Activated T-cell treated with anti-CD3 and anti-CD28 coated beads, Interleukin-2, amount 50 U/mL, for 1 hour (primary cell): Measurements from ENCODE around the gene MTUS2.
"Not testable (repeated sequence)": the region's sequence is repeated elsewhere in the genome, so short reads cannot be mapped to it uniquely, and the experiment has no call there.

Experiments used
- DNase-seq: peaks from one replicate; pipeline ENCODE4 v3.0.0-alpha.2; 2020

Gene MTUS2

GRCh38 chr13:28964803-28965202, 144.7 kb downstream of the MTUS2 start:
- no peak for DNase-seq

- no peak for DNase-seq
Measured at GRCh38 chr13:28967029-28967915, 147.1 kb downstream of the MTUS2 start.

GRCh38 chr13:28976195-28976594, 156.1 kb downstream of the MTUS2 start:
- no peak for DNase-seq

- no peak for DNase-seq
Measured at GRCh38 chr13:28976636-28977035, 156.5 kb downstream of the MTUS2 start.

- DNase-seq: no peak
Measured at GRCh38 chr13:28978574-28978973, 158.4 kb downstream of the MTUS2 start.

- no peak for DNase-seq
Measured at GRCh38 chr13:28981530-28981929, 161.4 kb downstream of the MTUS2 start.

- DNase-seq: no peak
Measured at GRCh38 chr13:28983641-28984040, 163.5 kb downstream of the MTUS2 start.

GRCh38 chr13:28984326-28984725, 164.2 kb downstream of the MTUS2 start:
- DNase-seq: no peak

GRCh38 chr13:28984825-28985224, 164.7 kb downstream of the MTUS2 start:
- DNase-seq: no peak

- not testable (repeated sequence) for DNase-seq
Measured at GRCh38 chr13:28990378-28990777, 170.2 kb downstream of the MTUS2 start.

- no peak for DNase-seq
Measured at GRCh38 chr13:28991764-28992163, 171.6 kb downstream of the MTUS2 start.

GRCh38 chr13:29000826-29001225, 180.7 kb downstream of the MTUS2 start:
- DNase-seq: no peak

- no peak for DNase-seq
Measured at GRCh38 chr13:29005035-29005762, 185.1 kb downstream of the MTUS2 start.

GRCh38 chr13:29005763-29006120, 185.6 kb downstream of the MTUS2 start:
- no peak for DNase-seq

GRCh38 chr13:29006359-29006850, 186.3 kb downstream of the MTUS2 start:
- no peak for DNase-seq

GRCh38 chr13:29008296-29008695, 188.2 kb downstream of the MTUS2 start:
- no peak for DNase-seq

- DNase-seq: no peak
Measured at GRCh38 chr13:29020314-29020713, 200.2 kb downstream of the MTUS2 start.

GRCh38 chr13:29021311-29021710, 201.2 kb downstream of the MTUS2 start:
- DNase-seq: no peak

- DNase-seq: no peak
Measured at GRCh38 chr13:29021717-29022116, 201.6 kb downstream of the MTUS2 start.

- DNase-seq: no peak
Measured at GRCh38 chr13:29022410-29022809, 202.3 kb downstream of the MTUS2 start.

GRCh38 chr13:29022968-29023367, 202.8 kb downstream of the MTUS2 start:
- DNase-seq: no peak

- no peak for DNase-seq
Measured at GRCh38 chr13:29024783-29025182, 204.6 kb downstream of the MTUS2 start.

GRCh38 chr13:29028868-29029267, 208.7 kb downstream of the MTUS2 start:
- DNase-seq: no peak

- no peak for DNase-seq
Measured at GRCh38 chr13:29038700-29039099, 218.6 kb downstream of the MTUS2 start.
